Measurements from ENCODE around the gene FAM180B.

GRCh38 chr11:47538741-47539565 is 47.5 kb upstream of the FAM180B start:
- no peak for TF ChIP-seq SIN3A (IDR thresholded peaks at IDR 0.05; ENCODE audit: low read depth, low read length)
- TF ChIP-seq, protein P1, sequence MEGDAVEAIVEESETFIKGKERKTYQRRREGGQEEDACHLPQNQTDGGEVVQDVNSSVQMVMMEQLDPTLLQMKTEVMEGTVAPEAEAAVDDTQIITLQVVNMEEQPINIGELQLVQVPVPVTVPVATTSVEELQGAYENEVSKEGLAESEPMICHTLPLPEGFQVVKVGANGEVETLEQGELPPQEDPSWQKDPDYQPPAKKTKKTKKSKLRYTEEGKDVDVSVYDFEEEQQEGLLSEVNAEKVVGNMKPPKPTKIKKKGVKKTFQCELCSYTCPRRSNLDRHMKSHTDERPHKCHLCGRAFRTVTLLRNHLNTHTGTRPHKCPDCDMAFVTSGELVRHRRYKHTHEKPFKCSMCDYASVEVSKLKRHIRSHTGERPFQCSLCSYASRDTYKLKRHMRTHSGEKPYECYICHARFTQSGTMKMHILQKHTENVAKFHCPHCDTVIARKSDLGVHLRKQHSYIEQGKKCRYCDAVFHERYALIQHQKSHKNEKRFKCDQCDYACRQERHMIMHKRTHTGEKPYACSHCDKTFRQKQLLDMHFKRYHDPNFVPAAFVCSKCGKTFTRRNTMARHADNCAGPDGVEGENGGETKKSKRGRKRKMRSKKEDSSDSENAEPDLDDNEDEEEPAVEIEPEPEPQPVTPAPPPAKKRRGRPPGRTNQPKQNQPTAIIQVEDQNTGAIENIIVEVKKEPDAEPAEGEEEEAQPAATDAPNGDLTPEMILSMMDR (IDR thresholded peaks at IDR 0.05 in 2 of 3, conservative IDR thresholded peaks at IDR 0.05 in 1 of 3; ENCODE audit: control insufficient read depth in 2 of 3, extremely low read depth in 1 of 3, insufficient read depth in 1 of 3, low read depth in 3 of 3, low read length in 3 of 3) = no peak
- no peak for TF ChIP-seq ESRRA (IDR thresholded peaks at IDR 0.05; ENCODE audit: low read length)
- TF ChIP-seq IKZF2 (IDR thresholded peaks at IDR 0.05) = no peak
- no peak for TF ChIP-seq CEBPB (IDR thresholded peaks at IDR 0.05; ENCODE audit: borderline replicate concordance in 1 of 2, low read depth in 2 of 2, low read length in 2 of 2)
- TF ChIP-seq, protein P2, sequence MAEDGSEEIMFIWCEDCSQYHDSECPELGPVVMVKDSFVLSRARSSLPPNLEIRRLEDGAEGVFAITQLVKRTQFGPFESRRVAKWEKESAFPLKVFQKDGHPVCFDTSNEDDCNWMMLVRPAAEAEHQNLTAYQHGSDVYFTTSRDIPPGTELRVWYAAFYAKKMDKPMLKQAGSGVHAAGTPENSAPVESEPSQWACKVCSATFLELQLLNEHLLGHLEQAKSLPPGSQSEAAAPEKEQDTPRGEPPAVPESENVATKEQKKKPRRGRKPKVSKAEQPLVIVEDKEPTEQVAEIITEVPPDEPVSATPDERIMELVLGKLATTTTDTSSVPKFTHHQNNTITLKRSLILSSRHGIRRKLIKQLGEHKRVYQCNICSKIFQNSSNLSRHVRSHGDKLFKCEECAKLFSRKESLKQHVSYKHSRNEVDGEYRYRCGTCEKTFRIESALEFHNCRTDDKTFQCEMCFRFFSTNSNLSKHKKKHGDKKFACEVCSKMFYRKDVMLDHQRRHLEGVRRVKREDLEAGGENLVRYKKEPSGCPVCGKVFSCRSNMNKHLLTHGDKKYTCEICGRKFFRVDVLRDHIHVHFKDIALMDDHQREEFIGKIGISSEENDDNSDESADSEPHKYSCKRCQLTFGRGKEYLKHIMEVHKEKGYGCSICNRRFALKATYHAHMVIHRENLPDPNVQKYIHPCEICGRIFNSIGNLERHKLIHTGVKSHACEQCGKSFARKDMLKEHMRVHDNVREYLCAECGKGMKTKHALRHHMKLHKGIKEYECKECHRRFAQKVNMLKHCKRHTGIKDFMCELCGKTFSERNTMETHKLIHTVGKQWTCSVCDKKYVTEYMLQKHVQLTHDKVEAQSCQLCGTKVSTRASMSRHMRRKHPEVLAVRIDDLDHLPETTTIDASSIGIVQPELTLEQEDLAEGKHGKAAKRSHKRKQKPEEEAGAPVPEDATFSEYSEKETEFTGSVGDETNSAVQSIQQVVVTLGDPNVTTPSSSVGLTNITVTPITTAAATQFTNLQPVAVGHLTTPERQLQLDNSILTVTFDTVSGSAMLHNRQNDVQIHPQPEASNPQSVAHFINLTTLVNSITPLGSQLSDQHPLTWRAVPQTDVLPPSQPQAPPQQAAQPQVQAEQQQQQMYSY (CRISPR knock-in tag; IDR thresholded peaks at IDR 0.05) = no peak
- TF ChIP-seq ETV6 (conservative IDR thresholded peaks at IDR 0.05 in 1 of 2, IDR thresholded peaks at IDR 0.05 in 1 of 2; ENCODE audit: borderline replicate concordance in 1 of 2, low read depth in 1 of 2) = no peak

All from GM12878 (cell line).